GM12801 (cell line): Measurements from ENCODE around the gene SCYGR6.

Experiments
- TF ChIP-seq, protein P1 (sequence below): IDR thresholded peaks from one replicate; pipeline ENCODE4 v1.5.1; 2011; ENCODE audit warnings: control low read depth; ENCODE audit not compliant: insufficient read length; ENCODE audit errors: extremely low read depth

Gene SCYGR6

GRCh38 chr2:227719641-227720040, 4.9 kb downstream of the SCYGR6 start:
- TF ChIP-seq, protein P1, sequence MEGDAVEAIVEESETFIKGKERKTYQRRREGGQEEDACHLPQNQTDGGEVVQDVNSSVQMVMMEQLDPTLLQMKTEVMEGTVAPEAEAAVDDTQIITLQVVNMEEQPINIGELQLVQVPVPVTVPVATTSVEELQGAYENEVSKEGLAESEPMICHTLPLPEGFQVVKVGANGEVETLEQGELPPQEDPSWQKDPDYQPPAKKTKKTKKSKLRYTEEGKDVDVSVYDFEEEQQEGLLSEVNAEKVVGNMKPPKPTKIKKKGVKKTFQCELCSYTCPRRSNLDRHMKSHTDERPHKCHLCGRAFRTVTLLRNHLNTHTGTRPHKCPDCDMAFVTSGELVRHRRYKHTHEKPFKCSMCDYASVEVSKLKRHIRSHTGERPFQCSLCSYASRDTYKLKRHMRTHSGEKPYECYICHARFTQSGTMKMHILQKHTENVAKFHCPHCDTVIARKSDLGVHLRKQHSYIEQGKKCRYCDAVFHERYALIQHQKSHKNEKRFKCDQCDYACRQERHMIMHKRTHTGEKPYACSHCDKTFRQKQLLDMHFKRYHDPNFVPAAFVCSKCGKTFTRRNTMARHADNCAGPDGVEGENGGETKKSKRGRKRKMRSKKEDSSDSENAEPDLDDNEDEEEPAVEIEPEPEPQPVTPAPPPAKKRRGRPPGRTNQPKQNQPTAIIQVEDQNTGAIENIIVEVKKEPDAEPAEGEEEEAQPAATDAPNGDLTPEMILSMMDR, result no peak

DNA sequence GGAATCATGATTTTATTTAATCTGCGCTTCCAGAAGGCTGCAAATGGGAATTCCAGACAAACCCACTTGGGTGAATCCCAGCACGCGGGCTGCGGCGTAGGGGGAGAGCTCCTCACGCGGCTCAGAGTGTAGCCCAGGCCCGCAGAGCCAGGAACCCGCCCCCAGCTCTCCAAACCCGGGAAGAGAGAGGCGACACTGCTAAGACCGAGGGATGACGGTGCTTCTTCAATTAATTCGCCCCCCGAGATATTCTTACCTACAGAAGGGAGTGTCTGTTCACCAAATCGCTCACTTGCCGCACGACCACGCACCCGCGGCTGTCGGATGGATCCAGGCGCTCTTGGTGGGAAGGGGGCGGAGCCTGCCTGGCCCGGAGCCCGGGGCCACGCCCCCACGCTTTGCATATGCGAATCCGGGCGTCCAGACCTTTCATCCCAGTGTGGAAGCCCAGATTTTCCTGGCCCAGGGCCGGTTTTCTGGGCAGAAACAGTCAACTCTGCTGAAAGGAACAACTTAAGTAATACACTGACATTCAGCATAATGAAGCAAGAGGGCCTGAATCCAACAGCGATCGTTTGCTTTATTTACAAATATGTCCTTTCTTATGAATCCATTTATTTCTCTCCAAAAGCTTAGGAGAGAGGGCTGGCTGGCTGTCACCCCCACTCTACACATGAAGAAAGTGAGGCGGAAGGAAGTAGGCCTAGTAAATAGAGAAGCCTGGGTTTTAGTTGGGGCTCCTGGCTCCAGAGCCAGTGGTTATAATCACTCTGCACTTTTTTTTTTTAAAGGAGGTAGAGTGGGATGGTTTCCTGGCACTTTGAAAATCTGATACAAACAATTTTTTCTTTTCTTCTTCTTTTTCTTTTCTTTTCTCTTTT, 6.6 kb downstream of the SCYGR6 start, which contains the start of gene SLC19A3:
SLC19A3 (minus strand) TSS at position 342 of the 881 bp plus-strand sequence. CDS start 15,710 bp downstream, outside the sequence.
- TF ChIP-seq, protein P1, result no peak

GRCh38 chr2:227716501-227716900, 8.1 kb downstream of the SCYGR6 start:
- TF ChIP-seq, protein P1, result no peak

GRCh38 chr2:227713291-227713690, 11.3 kb downstream of the SCYGR6 start:
- TF ChIP-seq, protein P1, result no peak

- TF ChIP-seq, protein P1, result no peak
These were observed 13.6 kb downstream of the SCYGR6 start for GRCh38 chr2:227710986-227711385.

DNA sequence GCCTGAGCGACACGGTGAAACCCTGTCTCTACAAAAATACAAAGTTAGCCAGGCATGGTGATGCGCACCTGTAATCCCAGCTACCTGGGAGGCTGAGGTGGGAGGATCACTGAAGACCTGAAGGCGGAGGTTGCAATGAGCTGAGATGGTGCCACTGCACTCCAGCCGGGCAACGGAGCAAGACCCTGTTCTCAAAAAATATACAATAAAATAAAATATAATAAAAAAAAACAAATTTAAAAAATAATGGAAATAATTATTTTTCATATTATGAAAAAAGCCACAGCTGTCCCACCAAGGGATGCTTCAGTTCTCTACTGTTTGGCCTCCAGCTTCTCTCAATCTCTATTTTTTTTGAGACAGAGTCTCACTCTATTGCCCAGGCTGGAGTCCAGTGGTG, 17.2 kb downstream of the SCYGR6 start:
- TF ChIP-seq, protein P1, result no peak

- TF ChIP-seq, protein P1, result no peak
These were observed 17.7 kb downstream of the SCYGR6 start for GRCh38 chr2:227706859-227707258.
